Glomerular endothelial cell (primary cell): Measurements from ENCODE around the gene WDR31. TPM values are rescaled to one million over a fixed set of nuclear protein-coding genes. Genes with fewer than 3 reads are reported as not detected.
"Not testable (repeated sequence)": the region's sequence is repeated elsewhere in the genome, so short reads cannot be mapped to it uniquely, and the experiment has no call there.

ENCODE experiments used
- DNase-seq: peaks from one replicate; pipeline ENCODE4 v3.0.0-alpha.2; 2011; ENCODE audit warnings: low read depth, low spot score; ENCODE audit errors: extremely low read depth
- total RNA-seq: library from RNA; depleted of rRNA; stranded (reverse); fragments of >200 nt; gene quantifications from 2 replicates; pipeline ENCODE4 v1.2.3, GENCODE V29; 2015

The WDR31 gene
- total RNA-seq, 1 donor from 2014 or later, result 0.99 TPM

- DNase-seq, result no peak
Observed at GRCh38 chr9:113368982-113369854, 29.1 kb upstream of the WDR31 start.

- no peak for DNase-seq
Observed at GRCh38 chr9:113368348-113368981, 28.4 kb upstream of the WDR31 start.

DNA sequence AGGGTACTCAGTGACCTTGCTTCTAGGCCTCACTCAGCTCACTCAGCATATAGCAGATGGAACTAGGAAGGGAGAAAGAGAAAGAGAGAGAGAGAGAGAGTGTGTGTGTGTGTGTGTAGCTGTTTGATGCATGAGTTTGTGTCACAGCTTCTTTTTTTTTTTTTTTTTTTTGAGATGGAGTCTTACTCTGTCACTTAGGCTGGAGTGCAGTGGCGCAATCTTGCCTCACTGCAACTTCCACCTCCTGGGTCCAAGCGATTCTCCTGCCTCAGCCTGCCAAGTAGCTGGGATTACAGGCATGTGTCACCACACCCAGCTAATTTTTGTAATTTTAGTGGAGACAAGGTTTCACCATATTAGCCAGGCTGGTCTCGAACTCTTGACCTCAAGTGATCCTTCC, 25.6 kb upstream of the WDR31 start:
- DNase-seq, result not testable (repeated sequence)

- no peak for DNase-seq
Observed at GRCh38 chr9:113364951-113365350, 24.9 kb upstream of the WDR31 start.

DNA sequence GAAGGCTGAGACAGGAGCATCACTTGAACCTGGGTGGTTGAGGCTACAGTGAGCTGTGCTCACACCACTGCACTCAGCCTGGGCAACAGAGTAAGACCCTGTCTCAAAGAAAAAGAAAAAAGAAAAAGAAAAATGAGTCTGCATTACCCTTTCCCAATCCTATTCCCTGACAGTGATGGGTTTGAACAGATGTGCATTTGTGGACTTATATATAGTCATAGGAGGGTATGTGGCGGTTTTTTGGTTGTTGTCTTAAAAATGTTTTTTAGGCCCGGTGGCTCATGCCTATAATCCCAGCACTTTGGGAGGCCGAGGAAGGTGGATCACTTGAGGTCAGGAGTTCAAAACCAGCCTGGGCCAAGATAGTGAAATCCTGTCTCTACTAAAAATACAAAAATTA, 23.3 kb upstream of the WDR31 start:
- no peak for DNase-seq

- DNase-seq, result no peak
Observed at GRCh38 chr9:113361304-113362018, 21.4 kb upstream of the WDR31 start.

GRCh38 chr9:113360242-113360842, 20.3 kb upstream of the WDR31 start:
- no peak for DNase-seq

GRCh38 chr9:113359385-113359784, 19.3 kb upstream of the WDR31 start:
- no peak for DNase-seq

DNA sequence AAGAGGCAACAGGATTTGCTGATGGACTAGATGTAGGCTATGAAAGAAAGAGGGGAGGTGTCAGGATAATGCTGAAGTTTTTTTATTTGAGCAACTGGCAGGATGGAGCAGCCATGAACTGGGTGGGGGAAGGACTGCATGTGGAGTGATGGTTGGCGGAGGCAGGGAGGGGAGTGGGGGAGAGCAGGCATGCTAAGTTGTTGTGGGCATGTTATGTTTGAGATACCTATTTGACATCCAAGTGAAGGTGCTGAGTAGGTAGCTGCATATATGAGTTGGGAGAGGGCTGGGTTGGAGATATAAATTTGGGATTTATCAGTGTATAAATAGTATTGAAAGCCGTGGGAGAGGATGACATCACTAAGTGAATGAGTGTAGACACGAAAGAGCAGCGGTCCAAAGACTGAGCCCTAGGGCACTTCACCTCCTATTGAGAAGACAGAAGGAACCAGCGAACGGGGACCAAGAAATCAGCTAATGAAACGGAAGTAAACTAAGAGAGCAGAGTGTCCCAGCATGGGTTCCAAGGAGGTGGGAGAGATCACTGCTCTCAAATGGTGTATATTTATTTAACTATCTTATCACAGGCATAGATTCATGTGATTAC, 16.7 kb upstream of the WDR31 start:
- DNase-seq, result no peak

- no peak for DNase-seq
Observed at GRCh38 chr9:113355040-113355596, 15.0 kb upstream of the WDR31 start.

GRCh38 chr9:113352411-113352810, 12.3 kb upstream of the WDR31 start:
- DNase-seq, result no peak

GRCh38 chr9:113352006-113352405, 11.9 kb upstream of the WDR31 start:
- DNase-seq, result no peak

GRCh38 chr9:113350937-113351336, 10.9 kb upstream of the WDR31 start:
- no peak for DNase-seq

DNA sequence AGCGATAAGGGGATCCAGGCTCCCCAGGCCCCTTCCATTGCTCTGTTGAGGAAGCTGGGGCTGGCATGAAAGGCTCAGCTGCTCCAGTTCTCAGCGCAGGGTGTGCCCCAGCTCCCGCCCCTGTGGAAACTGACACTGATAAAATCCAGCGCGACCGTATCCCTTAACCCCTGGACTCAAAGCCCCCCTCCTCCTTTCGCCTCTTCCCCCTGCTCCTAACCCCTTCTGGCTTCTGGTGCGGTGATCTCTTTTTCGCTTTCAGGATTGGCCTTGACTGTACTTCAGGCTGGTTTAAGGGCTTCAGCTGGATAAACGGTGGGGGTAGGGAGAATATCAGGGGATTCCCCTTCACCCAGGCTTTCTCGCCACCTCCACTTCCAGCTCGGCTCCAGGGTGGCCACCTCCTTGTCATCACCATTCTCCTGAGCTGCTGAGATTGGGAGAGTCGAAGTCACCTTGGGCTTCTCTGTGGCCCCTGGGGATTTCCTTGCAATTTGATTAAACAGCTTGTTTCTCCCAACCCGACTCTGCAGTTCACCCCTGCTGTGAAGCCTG, 10.1 kb upstream of the WDR31 start:
- DNase-seq, result no peak

GRCh38 chr9:113349445-113350094, 9.5 kb upstream of the WDR31 start, which contains the start of gene BSPRY:
TSS of gene BSPRY (plus strand) at chr9:113349541. CDS start at chr9:113349580, 39 bp downstream.
- DNase-seq, result no peak

DNA sequence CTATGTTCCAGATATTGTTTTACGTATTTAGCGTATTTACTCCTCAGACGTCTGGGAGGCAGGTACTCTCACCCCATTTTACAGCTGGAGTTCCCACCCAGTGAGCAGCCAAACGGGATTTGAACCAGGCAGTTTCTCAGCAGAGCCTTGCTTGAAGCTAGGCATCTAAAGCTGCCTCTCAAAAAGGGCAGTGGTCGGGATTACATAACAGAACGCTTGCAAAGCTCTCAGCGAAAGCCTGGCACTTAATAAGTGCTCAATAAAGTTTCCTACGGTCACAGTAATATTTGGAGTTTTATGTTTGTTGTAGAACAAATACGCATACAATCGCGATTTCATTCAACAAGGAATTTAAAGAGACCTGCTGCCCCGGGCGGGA, 9.0 kb upstream of the WDR31 start:
- no peak for DNase-seq

DNA sequence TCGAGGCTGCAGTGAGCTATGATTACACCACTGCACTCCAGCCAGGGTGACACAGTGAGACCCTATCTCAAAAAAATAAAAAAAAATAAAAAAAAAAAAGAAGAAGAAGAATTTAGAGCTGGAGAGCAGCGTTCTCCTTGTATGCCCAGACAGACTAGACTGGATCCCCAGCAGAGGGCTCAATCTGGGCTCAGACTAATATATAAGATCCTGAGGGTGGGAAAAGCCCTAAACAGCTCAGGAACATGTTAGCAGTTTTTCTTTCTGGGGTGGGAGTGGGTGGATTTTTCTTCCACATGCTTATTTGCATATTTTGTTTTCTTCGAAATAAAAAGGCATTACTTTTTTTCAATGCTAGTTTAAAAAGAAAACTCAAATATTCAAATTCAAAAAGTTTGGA, 8.4 kb upstream of the WDR31 start:
- DNase-seq, result no peak

DNA sequence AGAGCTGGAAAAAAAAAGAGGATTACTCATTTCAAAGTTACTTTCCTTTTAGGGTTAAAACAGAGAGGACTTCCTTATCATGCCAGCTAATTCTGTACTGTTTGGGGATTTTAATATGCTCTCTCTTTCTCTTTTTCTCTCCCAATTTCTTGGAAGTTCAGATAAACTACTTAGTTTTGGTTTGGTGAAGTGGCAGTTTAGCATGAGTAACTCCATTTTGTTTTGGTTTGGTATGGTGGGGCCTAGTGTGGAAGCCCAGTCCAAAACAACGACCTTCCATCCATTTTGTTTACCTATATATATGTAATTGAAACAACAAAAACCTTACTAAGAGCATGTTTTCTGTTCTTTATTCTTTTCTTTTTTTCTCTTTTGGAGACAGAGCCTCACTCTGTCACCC, 5.6 kb upstream of the WDR31 start:
- no peak for DNase-seq

DNA sequence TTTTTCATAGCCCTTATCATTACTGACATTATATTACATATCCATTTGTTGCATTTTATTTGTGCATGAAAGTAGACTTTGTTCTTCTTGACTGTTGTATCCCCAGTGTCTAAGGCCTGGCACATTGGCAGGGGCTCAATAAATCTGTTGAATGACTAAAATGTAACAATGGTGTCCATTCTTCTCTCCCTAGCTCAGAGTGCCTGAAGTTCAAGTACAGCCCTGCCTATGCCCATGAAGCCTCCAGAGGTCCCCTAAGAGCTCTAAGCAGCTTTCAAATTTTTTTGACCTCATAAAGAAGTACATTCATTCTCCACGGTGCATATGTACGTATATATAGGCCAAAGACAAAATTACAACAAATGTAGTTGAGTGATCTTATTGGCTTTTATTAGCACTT, 5.1 kb upstream of the WDR31 start:
- DNase-seq, result no peak
